BE2C (cell line): ENCODE measurements around the gene EYA2.

ENCODE experiments used
- DNase-seq: peaks from one replicate; pipeline ENCODE4 v3.0.0-alpha.2; 2020
- H3K27me3 ChIP-seq: fragments of 250-450 bp; sonication (Bioruptor Pico); 2 replicates; pipeline ENCODE4 v1.5.1; 2020; ENCODE audit warnings: mild to moderate bottlenecking
- H3K36me3 ChIP-seq: fragments of 250-450 bp; sonication (Bioruptor Pico); 2 replicates; pipeline ENCODE4 v1.5.1; 2020; ENCODE audit warnings: mild to moderate bottlenecking
- H3K4me1 ChIP-seq: fragments of 250-450 bp; sonication (Bioruptor Pico); 2 replicates; pipeline ENCODE4 v1.5.1; 2020
- H3K4me3 ChIP-seq: 2 replicates; pipeline ENCODE4 v1.5.1; 2011; ENCODE audit warnings: low read depth, low read length
- H3K9me3 ChIP-seq: fragments of 250-450 bp; sonication (Bioruptor Pico); 2 replicates; pipeline ENCODE4 v1.5.1; 2020
- TF ChIP-seq, protein P1 (sequence below): IDR thresholded peaks from 2 replicates; pipeline ENCODE4 v1.5.1; 2012; ENCODE audit warnings: mild to moderate bottlenecking, low read depth, low read length

The EYA2 gene

GRCh38 chr20:47127546-47127945, 232.9 kb downstream of the EYA2 start:
- no peak for DNase-seq
- H3K36me3 ChIP-seq, result no peaks in the 10 kb centered on the region
- H3K4me3 ChIP-seq, result no peak overlapping the region
- TF ChIP-seq, protein P1, sequence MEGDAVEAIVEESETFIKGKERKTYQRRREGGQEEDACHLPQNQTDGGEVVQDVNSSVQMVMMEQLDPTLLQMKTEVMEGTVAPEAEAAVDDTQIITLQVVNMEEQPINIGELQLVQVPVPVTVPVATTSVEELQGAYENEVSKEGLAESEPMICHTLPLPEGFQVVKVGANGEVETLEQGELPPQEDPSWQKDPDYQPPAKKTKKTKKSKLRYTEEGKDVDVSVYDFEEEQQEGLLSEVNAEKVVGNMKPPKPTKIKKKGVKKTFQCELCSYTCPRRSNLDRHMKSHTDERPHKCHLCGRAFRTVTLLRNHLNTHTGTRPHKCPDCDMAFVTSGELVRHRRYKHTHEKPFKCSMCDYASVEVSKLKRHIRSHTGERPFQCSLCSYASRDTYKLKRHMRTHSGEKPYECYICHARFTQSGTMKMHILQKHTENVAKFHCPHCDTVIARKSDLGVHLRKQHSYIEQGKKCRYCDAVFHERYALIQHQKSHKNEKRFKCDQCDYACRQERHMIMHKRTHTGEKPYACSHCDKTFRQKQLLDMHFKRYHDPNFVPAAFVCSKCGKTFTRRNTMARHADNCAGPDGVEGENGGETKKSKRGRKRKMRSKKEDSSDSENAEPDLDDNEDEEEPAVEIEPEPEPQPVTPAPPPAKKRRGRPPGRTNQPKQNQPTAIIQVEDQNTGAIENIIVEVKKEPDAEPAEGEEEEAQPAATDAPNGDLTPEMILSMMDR, result no peak
- no peaks in the 10 kb centered on the region for H3K4me1 ChIP-seq
- no peaks in the 10 kb centered on the region for H3K9me3 ChIP-seq
- H3K27me3 ChIP-seq, result peaks cover 13% of the 10 kb centered on the region

DNA sequence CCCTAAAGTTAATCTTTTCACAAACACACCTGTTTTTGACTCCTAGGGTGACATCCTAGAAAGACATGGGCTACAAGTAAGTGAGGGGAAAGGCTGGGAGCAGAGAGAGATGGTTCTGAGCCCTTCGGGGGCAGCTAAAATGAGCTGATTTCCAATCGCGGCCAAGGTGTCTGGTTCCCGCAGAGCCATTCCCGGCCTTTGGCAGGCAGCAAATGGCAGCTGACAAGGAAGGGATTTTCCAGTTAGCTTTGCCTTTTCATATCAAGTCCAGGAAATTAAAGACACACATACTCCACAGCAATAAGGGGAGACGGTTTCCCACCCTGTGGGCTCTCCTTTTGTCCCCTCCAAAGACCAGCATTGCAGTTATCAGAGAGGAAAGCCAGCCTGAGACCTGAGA, 233.4 kb downstream of the EYA2 start:
- DNase-seq, result no peak

GRCh38 chr20:47129306-47129705, 234.7 kb downstream of the EYA2 start:
- TF ChIP-seq, protein P1, result no peak
- Histone ChIP-seq H3K9me3 (no peaks in the 10 kb centered on the region), H3K36me3 (no peaks in the 10 kb centered on the region), H3K4me1 (no peaks in the 10 kb centered on the region), H3K27me3 (peaks cover 13% of the 10 kb centered on the region), H3K4me3 (no peak overlapping the region)
- no peak for DNase-seq

More for the DNA sequence above, 233.4 kb downstream of the EYA2 start:
- no peak overlapping the region for H3K4me3 ChIP-seq
- no peaks in the 10 kb centered on the region for H3K9me3 ChIP-seq
- no peaks in the 10 kb centered on the region for H3K36me3 ChIP-seq
- TF ChIP-seq, protein P1, result no peak
- H3K4me1 ChIP-seq, result no peaks in the 10 kb centered on the region
- peaks cover 13% of the 10 kb centered on the region for H3K27me3 ChIP-seq

- H3K27me3 ChIP-seq, result no peaks in the 10 kb centered on the region
- H3K4me1 ChIP-seq, result no peaks in the 10 kb centered on the region
- no peaks in the 10 kb centered on the region for H3K9me3 ChIP-seq
- no peaks in the 10 kb centered on the region for H3K36me3 ChIP-seq
- no peak overlapping the region for H3K4me3 ChIP-seq
- TF ChIP-seq, protein P1, result no peak
- no peak for DNase-seq
Measured at GRCh38 chr20:47133809-47134456, 239.3 kb downstream of the EYA2 start.

GRCh38 chr20:47136782-47137181, 242.1 kb downstream of the EYA2 start:
- H3K4me1 ChIP-seq, result no peaks in the 10 kb centered on the region
- no peaks in the 10 kb centered on the region for H3K9me3 ChIP-seq
- H3K36me3 ChIP-seq, result no peaks in the 10 kb centered on the region
- TF ChIP-seq, protein P1, result no peak
- no peak for DNase-seq
- no peak overlapping the region for H3K4me3 ChIP-seq
- no peaks in the 10 kb centered on the region for H3K27me3 ChIP-seq

DNA sequence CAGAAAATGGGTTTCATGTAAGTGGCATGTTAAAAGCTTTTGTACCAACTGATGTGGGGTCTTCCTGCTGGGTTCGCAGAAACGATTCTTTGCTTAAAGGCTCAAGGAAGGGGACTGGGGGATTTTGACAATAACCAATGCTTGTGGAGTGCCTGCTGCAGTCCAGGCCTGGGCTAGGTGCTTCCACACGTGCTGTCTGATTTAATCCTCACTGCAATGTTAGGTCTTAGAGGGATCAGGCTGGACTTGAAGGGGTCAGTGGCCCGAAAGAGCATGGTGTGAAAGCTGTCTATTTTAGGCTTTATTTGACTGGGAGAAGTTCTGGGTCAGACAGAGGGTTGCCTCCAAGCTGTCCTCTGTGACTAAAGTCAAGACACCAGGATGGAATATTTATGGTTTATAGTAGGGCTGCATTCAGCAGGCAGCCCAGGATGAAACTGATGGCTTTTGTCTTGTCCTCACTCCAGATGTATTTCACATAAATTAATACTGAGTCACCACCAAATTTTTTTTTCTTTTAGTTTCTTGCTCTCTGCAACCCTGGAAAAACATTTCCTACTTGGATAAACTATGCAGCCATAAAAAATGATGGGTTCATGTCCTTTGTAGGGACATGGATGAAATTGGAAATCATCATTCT, 242.7 kb downstream of the EYA2 start:
- Histone ChIP-seq H3K9me3 (no peaks in the 10 kb centered on the region), H3K4me3 (no peak overlapping the region), H3K27me3 (no peaks in the 10 kb centered on the region), H3K4me1 (no peaks in the 10 kb centered on the region), H3K36me3 (no peaks in the 10 kb centered on the region)
- TF ChIP-seq, protein P1, result no peak
- no peak for DNase-seq
